ENCODE results near the gene PPP5C.

PPP5C gene

DNA sequence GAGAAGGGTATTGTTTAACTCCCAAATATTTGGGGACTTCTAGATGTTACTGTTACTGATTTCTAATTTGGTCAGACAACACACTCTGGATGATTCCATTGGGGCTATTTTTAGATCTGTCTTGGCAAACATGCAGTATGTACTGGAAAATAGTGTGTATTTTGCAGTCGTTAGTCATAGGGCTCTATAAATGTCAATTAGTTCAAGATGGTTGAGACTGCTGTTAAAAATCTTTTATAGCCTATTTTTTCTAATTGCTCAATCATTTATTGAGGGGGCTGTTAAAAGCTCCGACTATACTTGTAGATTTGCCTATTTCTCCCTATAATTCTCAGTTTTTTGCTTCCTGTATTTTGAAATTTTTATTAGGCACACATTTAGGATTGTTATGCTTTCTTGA, 31.4 kb downstream of the PPP5C start:
- Histone ChIP-seq H3K27me3 (ENCODE audit: control insufficient read depth, insufficient read depth, low read length) (no peaks in the 10 kb centered on the region), H3K36me3 (ENCODE audit: control insufficient read depth, insufficient read depth, low read length) (peaks cover 81% of the 10 kb centered on the region)

DNA sequence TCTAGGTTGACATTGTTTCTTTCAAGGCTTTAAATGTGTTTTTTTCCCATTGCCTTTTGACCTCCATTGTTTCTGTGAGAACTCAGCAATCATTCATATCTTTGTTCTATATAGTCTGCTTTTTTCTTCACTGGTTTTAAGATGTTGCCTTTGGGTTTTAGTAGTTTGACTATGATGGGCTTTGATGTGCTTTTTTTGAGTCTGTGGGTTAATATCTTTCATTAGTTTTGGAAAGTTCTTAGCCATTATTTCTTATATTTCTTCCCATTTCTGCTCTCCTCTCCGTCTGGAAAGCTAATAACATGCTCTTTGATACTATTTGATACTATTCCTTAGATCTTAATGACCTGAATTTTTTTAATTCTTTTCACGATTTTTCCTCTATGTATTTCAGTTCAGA, 33.8 kb downstream of the PPP5C start:
- peaks cover 94% of the 10 kb centered on the region for H3K36me3 ChIP-seq (ENCODE audit: control insufficient read depth, insufficient read depth, low read length)
- no peak overlapping the region for H3K9ac ChIP-seq (ENCODE audit: low read depth, low read length)
- no peak overlapping the region for H3K4me3 ChIP-seq (ENCODE audit: low read depth, low read length)
- H3K27me3 ChIP-seq (ENCODE audit: control insufficient read depth, insufficient read depth, low read length) = no peaks in the 10 kb centered on the region
- H3K4me1 ChIP-seq (ENCODE audit: control insufficient read depth, insufficient read depth, low read length) = no peaks in the 10 kb centered on the region
- H3K9me3 ChIP-seq (ENCODE audit: control insufficient read depth, insufficient read depth, low read length) = no peaks in the 10 kb centered on the region
- no peak overlapping the region for H3K27ac ChIP-seq (ENCODE audit: low read depth, low read length)

More for the DNA sequence above, 31.4 kb downstream of the PPP5C start:
- Histone ChIP-seq H3K4me3 (ENCODE audit: low read depth, low read length) (no peak overlapping the region), H3K9me3 (ENCODE audit: control insufficient read depth, insufficient read depth, low read length) (no peaks in the 10 kb centered on the region), H3K27ac (ENCODE audit: low read depth, low read length) (no peak overlapping the region), H3K4me1 (ENCODE audit: control insufficient read depth, insufficient read depth, low read length) (peaks cover 14% of the 10 kb centered on the region), H3K9ac (ENCODE audit: low read depth, low read length) (no peak overlapping the region)

DNA sequence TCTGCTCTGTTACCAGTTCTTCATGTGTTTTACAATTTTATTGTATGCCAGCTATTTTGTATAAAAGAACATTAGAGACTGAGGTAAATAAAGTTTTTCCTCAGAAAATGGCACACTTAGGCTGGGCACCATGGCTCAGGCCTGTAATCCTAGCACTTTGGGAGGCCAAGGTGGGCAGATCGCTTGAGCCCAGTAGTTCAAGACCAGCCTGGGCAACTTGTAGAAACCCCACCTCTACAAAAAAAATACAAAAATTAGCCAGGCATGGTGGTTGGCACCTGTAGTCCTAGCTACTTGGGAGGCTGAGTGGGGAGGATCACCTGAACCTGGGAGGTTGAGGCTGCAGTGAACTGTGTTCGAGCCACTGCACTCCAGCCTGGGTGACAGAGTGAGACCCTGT, 34.5 kb downstream of the PPP5C start:
- no peaks in the 10 kb centered on the region for H3K27me3 ChIP-seq (ENCODE audit: control insufficient read depth, insufficient read depth, low read length)
- H3K36me3 ChIP-seq (ENCODE audit: control insufficient read depth, insufficient read depth, low read length) = peaks cover 91% of the 10 kb centered on the region
- no peaks in the 10 kb centered on the region for H3K9me3 ChIP-seq (ENCODE audit: control insufficient read depth, insufficient read depth, low read length)
- H3K4me1 ChIP-seq (ENCODE audit: control insufficient read depth, insufficient read depth, low read length) = no peaks in the 10 kb centered on the region
- H3K9ac ChIP-seq (ENCODE audit: low read depth, low read length) = no peak overlapping the region
- H3K4me3 ChIP-seq (ENCODE audit: low read depth, low read length) = no peak overlapping the region
- no peak overlapping the region for H3K27ac ChIP-seq (ENCODE audit: low read depth, low read length)

DNA sequence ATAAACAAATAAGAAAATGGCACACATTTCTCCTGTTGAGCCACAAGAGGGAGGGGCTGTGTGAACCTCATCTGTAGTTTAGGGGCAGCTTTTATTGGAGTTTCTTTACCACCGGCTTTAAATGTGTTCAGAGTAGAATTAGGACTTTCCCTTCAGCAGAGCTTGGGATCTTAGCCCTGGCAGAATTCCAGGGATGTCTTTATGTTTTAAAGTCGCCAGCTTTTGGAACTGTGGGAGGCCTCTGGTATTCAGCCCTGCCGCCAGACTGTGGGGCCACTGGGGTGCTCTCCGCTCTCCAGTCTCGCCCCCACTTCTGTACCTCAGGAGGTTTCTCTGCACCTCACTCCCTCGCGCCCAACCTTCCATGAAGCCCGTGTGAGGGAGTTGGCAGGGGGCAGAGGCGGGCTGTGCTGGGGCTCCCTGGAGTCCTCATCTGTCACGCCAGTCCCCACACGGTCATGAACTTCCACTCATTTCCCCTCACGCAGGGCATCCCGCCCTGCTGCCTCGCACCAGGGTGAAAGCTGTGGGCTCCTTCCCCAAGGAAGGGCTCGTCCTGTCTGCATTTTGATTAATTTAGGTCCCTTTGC, 35.0 kb downstream of the PPP5C start:
- no peak overlapping the region for H3K27ac ChIP-seq (ENCODE audit: low read depth, low read length)
- no peaks in the 10 kb centered on the region for H3K27me3 ChIP-seq (ENCODE audit: control insufficient read depth, insufficient read depth, low read length)
- no peak overlapping the region for H3K4me3 ChIP-seq (ENCODE audit: low read depth, low read length)
- no peaks in the 10 kb centered on the region for H3K4me1 ChIP-seq (ENCODE audit: control insufficient read depth, insufficient read depth, low read length)
- H3K9ac ChIP-seq (ENCODE audit: low read depth, low read length) = no peak overlapping the region
- peaks cover 90% of the 10 kb centered on the region for H3K36me3 ChIP-seq (ENCODE audit: control insufficient read depth, insufficient read depth, low read length)
- H3K9me3 ChIP-seq (ENCODE audit: control insufficient read depth, insufficient read depth, low read length) = no peaks in the 10 kb centered on the region

DNA sequence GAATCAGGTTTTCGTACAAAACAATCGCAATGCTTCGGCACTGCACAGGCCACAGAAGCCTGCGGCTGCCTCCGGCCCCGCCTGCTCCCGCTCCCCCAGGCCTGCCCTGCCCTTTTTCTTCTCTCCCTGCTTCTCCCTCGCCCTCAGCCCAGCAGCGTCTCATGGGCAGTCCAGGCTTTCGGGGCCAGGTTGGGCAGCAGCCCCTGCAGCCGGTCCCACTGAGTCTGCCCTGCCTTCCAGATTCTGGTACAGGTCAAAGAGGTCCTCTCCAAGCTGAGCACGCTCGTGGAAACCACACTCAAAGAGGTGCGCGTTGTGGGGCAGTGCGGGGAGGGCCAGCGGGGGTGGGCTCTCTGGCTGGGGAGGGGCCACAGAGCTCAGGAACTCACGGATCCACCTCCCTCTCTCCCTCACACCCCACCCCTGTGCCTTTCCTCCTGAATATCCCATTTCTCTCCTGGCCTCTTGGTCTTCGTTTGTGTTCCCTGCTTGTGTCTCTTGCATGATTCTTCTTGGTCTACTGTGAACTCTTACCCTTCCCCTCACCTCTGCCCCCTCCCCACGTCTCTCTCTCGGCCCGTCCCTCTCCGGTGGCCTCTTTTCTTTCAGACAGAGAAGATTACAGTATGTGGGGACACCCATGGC, 36.4 kb downstream of the PPP5C start:
- H3K9me3 ChIP-seq (ENCODE audit: control insufficient read depth, insufficient read depth, low read length) = no peaks in the 10 kb centered on the region
- no peak overlapping the region for H3K27ac ChIP-seq (ENCODE audit: low read depth, low read length)
- peaks cover 90% of the 10 kb centered on the region for H3K36me3 ChIP-seq (ENCODE audit: control insufficient read depth, insufficient read depth, low read length)
- H3K27me3 ChIP-seq (ENCODE audit: control insufficient read depth, insufficient read depth, low read length) = no peaks in the 10 kb centered on the region
- no peak overlapping the region for H3K9ac ChIP-seq (ENCODE audit: low read depth, low read length)
- H3K4me3 ChIP-seq (ENCODE audit: low read depth, low read length) = no peak overlapping the region
- no peaks in the 10 kb centered on the region for H3K4me1 ChIP-seq (ENCODE audit: control insufficient read depth, insufficient read depth, low read length)

DNA sequence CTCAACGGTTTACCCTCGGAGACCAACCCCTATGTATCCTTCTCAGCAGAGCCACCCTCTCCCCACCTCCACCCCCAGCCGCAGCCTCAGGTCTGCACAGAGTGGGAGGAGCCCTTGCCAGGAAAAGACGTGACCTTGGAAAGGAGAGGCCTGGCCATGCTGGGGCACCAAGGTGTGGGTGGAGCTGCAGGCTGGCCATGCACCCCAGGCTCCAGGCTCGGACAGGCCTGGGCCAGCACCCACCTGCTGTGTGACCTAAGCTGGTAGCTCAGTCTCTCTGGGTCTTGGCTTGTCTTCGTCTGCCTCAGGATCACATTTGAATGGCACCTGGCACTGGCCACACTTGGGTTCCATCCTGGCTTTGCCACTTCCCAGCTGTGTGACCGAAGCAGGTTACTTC, 37.0 kb downstream of the PPP5C start:
- H3K27ac ChIP-seq (ENCODE audit: low read depth, low read length) = no peak overlapping the region
- peaks cover 90% of the 10 kb centered on the region for H3K36me3 ChIP-seq (ENCODE audit: control insufficient read depth, insufficient read depth, low read length)
- no peak overlapping the region for H3K9ac ChIP-seq (ENCODE audit: low read depth, low read length)
- no peak overlapping the region for H3K4me3 ChIP-seq (ENCODE audit: low read depth, low read length)
- no peaks in the 10 kb centered on the region for H3K9me3 ChIP-seq (ENCODE audit: control insufficient read depth, insufficient read depth, low read length)
- no peaks in the 10 kb centered on the region for H3K27me3 ChIP-seq (ENCODE audit: control insufficient read depth, insufficient read depth, low read length)
- H3K4me1 ChIP-seq (ENCODE audit: control insufficient read depth, insufficient read depth, low read length) = no peaks in the 10 kb centered on the region

DNA sequence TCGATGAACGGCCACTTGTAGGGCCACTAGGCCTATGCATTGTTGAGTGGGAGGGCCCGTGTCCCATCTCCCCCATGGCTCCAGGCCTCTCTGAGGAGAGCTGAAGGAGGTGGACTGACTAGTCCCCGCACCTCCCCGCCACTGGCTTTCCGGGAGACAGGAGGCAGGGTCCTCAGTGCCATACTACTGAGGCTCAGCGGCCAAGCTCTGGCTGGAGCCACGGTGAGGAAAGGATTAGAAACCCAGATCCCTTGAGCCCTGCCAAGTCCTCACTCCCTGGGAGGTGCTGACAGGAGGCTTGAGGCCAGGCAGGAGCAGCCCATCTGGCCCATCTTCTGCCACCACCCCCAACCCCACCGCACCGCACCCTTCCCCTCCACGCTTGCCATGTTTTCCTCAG, 37.5 kb downstream of the PPP5C start:
- Histone ChIP-seq H3K36me3 (ENCODE audit: control insufficient read depth, insufficient read depth, low read length) (peaks cover 90% of the 10 kb centered on the region), H3K27ac (ENCODE audit: low read depth, low read length) (no peak overlapping the region), H3K4me1 (ENCODE audit: control insufficient read depth, insufficient read depth, low read length) (no peaks in the 10 kb centered on the region), H3K27me3 (ENCODE audit: control insufficient read depth, insufficient read depth, low read length) (no peaks in the 10 kb centered on the region), H3K9ac (ENCODE audit: low read depth, low read length) (no peak overlapping the region), H3K9me3 (ENCODE audit: control insufficient read depth, insufficient read depth, low read length) (no peaks in the 10 kb centered on the region), H3K4me3 (ENCODE audit: low read depth, low read length) (no peak overlapping the region)

DNA sequence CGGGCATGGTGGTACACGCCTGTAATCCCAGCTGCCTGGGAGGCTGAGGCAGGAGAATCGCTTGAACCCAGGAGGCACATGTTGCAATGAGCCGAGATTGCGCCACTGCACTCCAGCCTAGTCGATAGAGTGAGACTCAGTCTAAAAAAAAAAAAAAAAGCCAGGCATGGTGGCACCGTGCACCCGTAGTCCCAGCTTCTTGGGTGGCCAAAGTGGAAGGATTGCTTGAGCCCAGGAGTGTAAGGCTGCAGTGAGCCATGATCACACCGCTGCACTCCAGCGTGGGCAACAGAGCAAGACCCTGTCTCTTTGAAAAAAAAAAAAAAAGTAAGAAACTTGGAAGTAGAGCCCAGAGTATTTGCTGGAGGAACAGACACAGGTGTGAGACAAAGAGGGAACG, 38.7 kb downstream of the PPP5C start:
- peaks cover 88% of the 10 kb centered on the region for H3K36me3 ChIP-seq (ENCODE audit: control insufficient read depth, insufficient read depth, low read length)
- no peaks in the 10 kb centered on the region for H3K27me3 ChIP-seq (ENCODE audit: control insufficient read depth, insufficient read depth, low read length)
- H3K4me1 ChIP-seq (ENCODE audit: control insufficient read depth, insufficient read depth, low read length) = no peaks in the 10 kb centered on the region
- H3K4me3 ChIP-seq (ENCODE audit: low read depth, low read length) = no peak overlapping the region
- no peaks in the 10 kb centered on the region for H3K9me3 ChIP-seq (ENCODE audit: control insufficient read depth, insufficient read depth, low read length)
- H3K9ac ChIP-seq (ENCODE audit: low read depth, low read length) = no peak overlapping the region
- no peak overlapping the region for H3K27ac ChIP-seq (ENCODE audit: low read depth, low read length)

DNA sequence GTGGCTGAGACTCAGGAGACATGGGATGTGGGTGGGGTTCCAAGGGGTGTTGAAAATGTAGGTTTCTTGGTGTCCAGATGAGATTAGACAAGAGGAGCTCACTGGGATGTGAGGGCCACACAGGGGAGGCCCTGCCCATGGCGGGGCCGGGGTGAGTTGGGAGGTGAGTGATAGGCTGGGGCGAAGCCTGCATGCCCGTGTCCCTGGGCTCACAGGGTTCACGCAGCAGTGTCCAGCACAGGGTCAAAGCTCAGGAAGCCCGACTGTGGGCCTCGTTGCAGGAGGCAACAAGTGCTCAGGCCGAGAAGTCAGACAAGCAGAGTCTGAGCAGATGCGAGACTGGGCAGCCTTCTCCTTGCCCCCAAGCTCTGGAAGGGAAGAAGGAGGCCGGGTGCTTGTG, 39.3 kb downstream of the PPP5C start:
- Histone ChIP-seq H3K4me1 (ENCODE audit: control insufficient read depth, insufficient read depth, low read length) (no peaks in the 10 kb centered on the region), H3K9ac (ENCODE audit: low read depth, low read length) (no peak overlapping the region), H3K27me3 (ENCODE audit: control insufficient read depth, insufficient read depth, low read length) (no peaks in the 10 kb centered on the region), H3K9me3 (ENCODE audit: control insufficient read depth, insufficient read depth, low read length) (no peaks in the 10 kb centered on the region), H3K36me3 (ENCODE audit: control insufficient read depth, insufficient read depth, low read length) (peaks cover 88% of the 10 kb centered on the region), H3K4me3 (ENCODE audit: low read depth, low read length) (no peak overlapping the region), H3K27ac (ENCODE audit: low read depth, low read length) (no peak overlapping the region)

DNA sequence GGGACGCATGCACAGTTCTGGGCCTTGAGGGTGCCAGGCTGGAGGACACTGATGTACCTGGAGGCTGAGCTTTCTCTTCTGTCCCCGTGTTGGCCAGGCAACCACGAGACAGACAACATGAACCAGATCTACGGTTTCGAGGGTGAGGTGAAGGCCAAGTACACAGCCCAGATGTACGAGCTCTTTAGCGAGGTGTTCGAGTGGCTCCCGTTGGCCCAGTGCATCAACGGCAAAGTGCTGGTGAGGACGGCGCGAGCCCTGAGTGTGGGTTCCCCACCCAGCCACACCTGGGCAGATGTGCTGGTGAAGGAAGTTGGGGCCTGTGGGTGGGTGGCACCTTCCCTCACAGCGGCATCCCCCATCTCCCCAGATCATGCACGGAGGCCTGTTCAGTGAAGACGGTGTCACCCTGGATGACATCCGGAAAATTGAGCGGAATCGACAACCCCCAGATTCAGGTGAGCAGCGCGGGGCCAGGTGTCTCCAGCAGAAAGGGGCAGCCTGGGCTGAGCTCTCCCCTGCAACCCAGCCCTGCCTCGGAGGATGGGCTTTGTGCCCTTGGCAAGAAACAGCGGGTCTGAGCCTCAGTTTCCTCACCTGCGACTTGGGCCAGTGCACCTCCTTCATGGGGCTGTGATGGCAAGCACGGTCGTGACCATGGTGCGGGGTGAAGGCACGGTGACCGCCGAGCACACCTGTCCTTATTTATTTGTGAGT, 40.3 kb downstream of the PPP5C start:
- Histone ChIP-seq H3K4me1 (ENCODE audit: control insufficient read depth, insufficient read depth, low read length) (no peaks in the 10 kb centered on the region), H3K9ac (ENCODE audit: low read depth, low read length) (no peak overlapping the region), H3K9me3 (ENCODE audit: control insufficient read depth, insufficient read depth, low read length) (no peaks in the 10 kb centered on the region), H3K36me3 (ENCODE audit: control insufficient read depth, insufficient read depth, low read length) (peaks cover 85% of the 10 kb centered on the region), H3K27me3 (ENCODE audit: control insufficient read depth, insufficient read depth, low read length) (no peaks in the 10 kb centered on the region), H3K4me3 (ENCODE audit: low read depth, low read length) (no peak overlapping the region), H3K27ac (ENCODE audit: low read depth, low read length) (no peak overlapping the region)

DNA sequence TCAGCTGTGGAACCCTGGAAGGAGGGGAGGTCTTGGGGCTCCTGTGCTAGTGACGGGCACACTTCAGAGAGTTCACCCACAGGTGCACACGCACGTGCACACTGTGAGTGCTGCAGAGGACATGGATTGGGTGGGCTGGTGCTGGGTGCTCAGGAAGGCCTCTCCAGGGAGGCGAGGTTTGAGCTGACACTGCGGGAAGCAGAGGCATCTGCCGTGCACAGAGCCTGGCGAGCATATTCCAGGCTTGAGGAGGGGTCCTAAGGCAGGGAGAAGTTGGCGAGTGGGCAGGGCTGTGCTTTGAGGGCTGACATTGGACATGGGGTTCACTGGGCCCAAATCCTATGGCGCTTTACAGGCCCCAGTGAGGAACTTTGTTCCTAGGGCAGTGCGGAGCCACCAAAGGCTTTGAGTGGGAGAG, 40.8 kb downstream of the PPP5C start:
- Histone ChIP-seq H3K36me3 (ENCODE audit: control insufficient read depth, insufficient read depth, low read length) (peaks cover 85% of the 10 kb centered on the region), H3K4me1 (ENCODE audit: control insufficient read depth, insufficient read depth, low read length) (no peaks in the 10 kb centered on the region), H3K27me3 (ENCODE audit: control insufficient read depth, insufficient read depth, low read length) (no peaks in the 10 kb centered on the region), H3K27ac (ENCODE audit: low read depth, low read length) (no peak overlapping the region), H3K9me3 (ENCODE audit: control insufficient read depth, insufficient read depth, low read length) (no peaks in the 10 kb centered on the region), H3K9ac (ENCODE audit: low read depth, low read length) (no peak overlapping the region), H3K4me3 (ENCODE audit: low read depth, low read length) (no peak overlapping the region)
